PC-9 (cell line): ENCODE results near the gene PALMD. TPM values are rescaled to one million over a fixed set of nuclear protein-coding genes. Genes with fewer than 3 reads are reported as not detected.

Experiments used
- BruUV-seq: library from RNA; stranded (reverse); fragments of 400-500 nt; replicated peaks from 2 replicates; lab custom pipeline; 2021; lab: Mats Ljungman, UMichigan
- CTCF ChIA-PET: fragments of 300-600 bp; sonication (Branson Sonifier 250); formaldehyde crosslinking; loops from one replicate; lab custom pipeline; 2022; ENCODE audit warnings: antibody characterized with exemption; lab: Charles Lee
- POLR2A ChIA-PET: fragments of 300-600 bp; sonication (Branson Sonifier 250); formaldehyde crosslinking; loops from one replicate; lab custom pipeline; 2022; ENCODE audit warnings: antibody characterized with exemption; ENCODE audit not compliant: unreplicated experiment; lab: Charles Lee
- DNase-seq, 2 experiments: peaks; one replicate each; pipeline versions ENCODE4 v3.0.0 to v3.0.0-alpha.2; 2015 to 2022; ENCODE audit warnings: mixed read lengths in 1 of 2
- H2AFZ ChIP-seq: fragments of 200-600 bp; sonication (generic); 2 replicates; pipeline ENCODE4 v1.8.1; 2017; ENCODE audit warnings: antibody characterized with exemption
- H3F3A ChIP-seq: fragments of 200-600 bp; sonication (generic); 2 replicates; pipeline ENCODE4 v1.8.1; 2017; ENCODE audit warnings: antibody characterized with exemption, mild to moderate bottlenecking, low read depth; ENCODE audit not compliant: insufficient read depth
- H3K27ac ChIP-seq: fragments of 200-600 bp; sonication (generic); 2 replicates; pipeline ENCODE4 v1.6.1; 2016; ENCODE audit warnings: mixed run types
- H3K27me3 ChIP-seq: fragments of 200-600 bp; sonication (generic); 2 replicates; pipeline ENCODE4 v1.6.1; 2016; ENCODE audit warnings: low read depth, mixed run types; ENCODE audit not compliant: insufficient read depth
- H3K36me3 ChIP-seq: fragments of 200-600 bp; sonication (generic); 2 replicates; pipeline ENCODE4 v1.6.1; 2016; ENCODE audit warnings: low read depth, mixed run types
- H3K4me1 ChIP-seq: fragments of 200-600 bp; sonication (generic); replicated peaks from 2 replicates; pipeline ENCODE4 v1.6.1; 2016; ENCODE audit warnings: mixed run types; ENCODE audit not compliant: insufficient read depth
- H3K4me2 ChIP-seq: fragments of 200-600 bp; sonication (generic); 2 replicates; pipeline ENCODE4 v1.6.1; 2017; ENCODE audit warnings: mixed run types
- H3K4me3 ChIP-seq: fragments of 200-600 bp; sonication (generic); 2 replicates; pipeline ENCODE4 v1.6.1; 2016; ENCODE audit warnings: mixed run types
- H3K79me2 ChIP-seq: fragments of 200-600 bp; sonication (generic); 2 replicates; pipeline ENCODE4 v1.6.1; 2017; ENCODE audit warnings: low read depth, mixed run types
- H3K9me2 ChIP-seq: fragments of 200-600 bp; sonication (generic); 2 replicates; pipeline ENCODE4 v1.8.1; 2017; ENCODE audit warnings: mild to moderate bottlenecking; ENCODE audit not compliant: insufficient read depth
- H3K9me3 ChIP-seq: fragments of 200-600 bp; sonication (generic); 2 replicates; pipeline ENCODE4 v1.8.1; 2016; ENCODE audit warnings: low read depth; ENCODE audit not compliant: insufficient read depth
- H4K20me1 ChIP-seq: fragments of 200-600 bp; sonication (generic); 2 replicates; pipeline ENCODE4 v1.8.1; 2017; ENCODE audit not compliant: insufficient read depth
- EZH2 ChIP-seq: fragments of 200-600 bp; sonication (generic); IDR thresholded peaks from 2 replicates; pipeline ENCODE4 v1.8.0; 2017; ENCODE audit warnings: antibody characterized with exemption, low read depth
- intact Hi-C: fragments of 100-400 bp; cut with micrococcal nuclease; formaldehyde crosslinking; loops from one replicate; pipeline ENCODE4 v1.10.0; 2022; ENCODE audit not compliant: unreplicated experiment
- total RNA-seq: library from RNA; stranded (reverse); gene quantifications from 2 replicates; pipeline ENCODE4 v1.2.3, GENCODE V29; 2021
- TF ChIP-seq, protein P1 (sequence below): fragments of 200-600 bp; sonication (generic); conservative IDR thresholded peaks from 2 replicates; pipeline ENCODE4 v1.6.1; 2017; ENCODE audit warnings: mixed run types, antibody characterized with exemption, mild to moderate bottlenecking, moderate library complexity

The PALMD gene
- total RNA-seq, 1 experiment from 2014 or later = 0.68 TPM

GRCh38 chr1:99702221-99702620 is 56.3 kb downstream of the PALMD start:
- Histone ChIP-seq H3K4me2 (no peak overlapping the region), H3K9me2 (no peaks in the 10 kb centered on the region), H2AFZ (no peak overlapping the region), H3K4me1 (no peaks in the 10 kb centered on the region), H4K20me1 (no peaks in the 10 kb centered on the region), H3K27me3 (no peaks in the 10 kb centered on the region), H3K79me2 (no peaks in the 10 kb centered on the region), H3F3A (no peaks in the 10 kb centered on the region), H3K4me3 (no peak overlapping the region), H3K36me3 (no peaks in the 10 kb centered on the region), H3K9me3 (no peaks in the 10 kb centered on the region), H3K27ac (no peak overlapping the region)
- no peak for DNase-seq
- POLR2A ChIA-PET = no interaction called here
- CTCF ChIA-PET = no interaction called here
- intact Hi-C loops = no loop called here
- TF ChIP-seq EZH2 = no peak
- TF ChIP-seq, protein P1, sequence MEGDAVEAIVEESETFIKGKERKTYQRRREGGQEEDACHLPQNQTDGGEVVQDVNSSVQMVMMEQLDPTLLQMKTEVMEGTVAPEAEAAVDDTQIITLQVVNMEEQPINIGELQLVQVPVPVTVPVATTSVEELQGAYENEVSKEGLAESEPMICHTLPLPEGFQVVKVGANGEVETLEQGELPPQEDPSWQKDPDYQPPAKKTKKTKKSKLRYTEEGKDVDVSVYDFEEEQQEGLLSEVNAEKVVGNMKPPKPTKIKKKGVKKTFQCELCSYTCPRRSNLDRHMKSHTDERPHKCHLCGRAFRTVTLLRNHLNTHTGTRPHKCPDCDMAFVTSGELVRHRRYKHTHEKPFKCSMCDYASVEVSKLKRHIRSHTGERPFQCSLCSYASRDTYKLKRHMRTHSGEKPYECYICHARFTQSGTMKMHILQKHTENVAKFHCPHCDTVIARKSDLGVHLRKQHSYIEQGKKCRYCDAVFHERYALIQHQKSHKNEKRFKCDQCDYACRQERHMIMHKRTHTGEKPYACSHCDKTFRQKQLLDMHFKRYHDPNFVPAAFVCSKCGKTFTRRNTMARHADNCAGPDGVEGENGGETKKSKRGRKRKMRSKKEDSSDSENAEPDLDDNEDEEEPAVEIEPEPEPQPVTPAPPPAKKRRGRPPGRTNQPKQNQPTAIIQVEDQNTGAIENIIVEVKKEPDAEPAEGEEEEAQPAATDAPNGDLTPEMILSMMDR = no peak
- BruUV-seq = no TSS peak

DNA sequence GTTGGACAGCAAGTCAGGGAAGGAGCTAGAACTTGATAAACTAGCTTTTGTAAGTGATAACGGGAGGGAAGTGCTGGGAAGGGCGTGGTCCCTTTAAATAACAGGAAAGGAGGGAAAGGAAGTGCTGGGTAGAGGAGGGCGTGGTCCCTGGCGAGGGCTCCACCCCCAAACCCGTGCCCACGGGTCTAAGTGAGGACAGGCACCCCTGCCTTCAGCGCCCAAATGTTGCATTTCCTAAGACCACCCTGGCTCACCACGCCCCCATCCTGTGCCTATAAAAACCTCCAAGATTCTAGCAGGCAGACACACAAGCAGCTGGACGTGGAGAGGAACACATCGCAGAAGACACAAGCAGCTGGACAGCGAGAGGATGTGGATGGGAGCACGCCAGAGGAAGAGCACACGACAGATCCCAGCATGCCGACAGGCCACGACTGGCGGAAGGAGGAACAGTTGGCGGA is 58.5 kb downstream of the PALMD start:
- POLR2A ChIA-PET = no interaction called here
- BruUV-seq = no TSS peak
- H3K27ac ChIP-seq = no peak overlapping the region
- H3K79me2 ChIP-seq = no peaks in the 10 kb centered on the region
- H3F3A ChIP-seq = no peaks in the 10 kb centered on the region
- TF ChIP-seq, protein P1 = no peak
- TF ChIP-seq EZH2 = no peak
- H3K9me3 ChIP-seq = no peaks in the 10 kb centered on the region
- no peaks in the 10 kb centered on the region for H3K4me1 ChIP-seq
- intact Hi-C loops = no loop called here
- no peaks in the 10 kb centered on the region for H3K27me3 ChIP-seq
- DNase-seq = peak in 1 of 2 experiments; percentile 17
- no peak overlapping the region for H3K4me2 ChIP-seq
- H3K9me2 ChIP-seq = no peaks in the 10 kb centered on the region
- no peaks in the 10 kb centered on the region for H3K36me3 ChIP-seq
- CTCF ChIA-PET = no interaction called here
- no peak overlapping the region for H2AFZ ChIP-seq
- H4K20me1 ChIP-seq = no peaks in the 10 kb centered on the region
- H3K4me3 ChIP-seq = no peak overlapping the region

GRCh38 chr1:99705385-99705784 is 59.5 kb downstream of the PALMD start:
- intact Hi-C loops = loop anchor here (5.0 kb wide), 1 partner anchor 713 kb away; no protein-coding TSS in a partner anchor
- no peak overlapping the region for H3K27ac ChIP-seq
- CTCF ChIA-PET = no interaction called here

More at GRCh38 chr1:99705385-99705784, 59.5 kb downstream of the PALMD start:
- Histone ChIP-seq H3K9me3 (no peaks in the 10 kb centered on the region), H3K9me2 (no peaks in the 10 kb centered on the region), H3K4me2 (no peak overlapping the region), H3K4me1 (no peaks in the 10 kb centered on the region), H3K36me3 (no peaks in the 10 kb centered on the region), H3K79me2 (no peaks in the 10 kb centered on the region), H2AFZ (no peak overlapping the region), H3F3A (no peaks in the 10 kb centered on the region), H3K27me3 (no peaks in the 10 kb centered on the region), H3K4me3 (no peak overlapping the region), H4K20me1 (no peaks in the 10 kb centered on the region)
- POLR2A ChIA-PET = no interaction called here
- no peak for DNase-seq
- no peak for TF ChIP-seq EZH2
- TF ChIP-seq, protein P1 = no peak
- BruUV-seq = no TSS peak
